Lung (tissue), 12 donors: ENCODE measurements around the gene NAP1L1. TPM values are rescaled to one million over a fixed set of nuclear protein-coding genes. Genes with fewer than 3 reads are reported as not detected.

Experiments
- ATAC-seq: fragments of 200-7000 bp; cut with Tn5 transposase; one replicate; pipeline ENCODE4 v1.9.1; 2020; ENCODE audit warnings: moderate number of reproducible peaks; ENCODE audit not compliant: insufficient read depth, low FRiP score
- DNase-seq, 3 donors: peaks; one replicate each; pipeline ENCODE4 v3.0.0-alpha.2; 2013 to 2017
- H3K27ac ChIP-seq, 2 donors: one replicate each; pipeline ENCODE4 v1.5.1; 2013; ENCODE audit warnings: mild to moderate bottlenecking in 2 of 2, moderate library complexity in 2 of 2, control low read depth in 1 of 2, inconsistent platforms in 1 of 2, low read depth in 1 of 2, low read length in 1 of 2
- H3K27me3 ChIP-seq, 3 donors: one replicate each; pipeline ENCODE4 v1.5.1; 2013; ENCODE audit warnings: low read length in 2 of 3; ENCODE audit not compliant: control insufficient read depth in 3 of 3, insufficient read depth in 3 of 3
- H3K36me3 ChIP-seq, 4 donors: one replicate each; pipeline ENCODE4 v1.5.1; 2013; ENCODE audit warnings: low read length in 4 of 4, mild to moderate bottlenecking in 1 of 4, moderate library complexity in 1 of 4; ENCODE audit not compliant: control insufficient read depth in 4 of 4, insufficient read depth in 4 of 4
- H3K4me1 ChIP-seq, 5 donors: one replicate each; pipeline ENCODE4 v1.5.1; 2013; ENCODE audit warnings: low read length in 5 of 5, mild to moderate bottlenecking in 2 of 5, moderate library complexity in 1 of 5; ENCODE audit not compliant: control insufficient read depth in 5 of 5, insufficient read depth in 5 of 5
- H3K4me3 ChIP-seq: one replicate; pipeline ENCODE4 v1.5.1; 2013; ENCODE audit warnings: mild to moderate bottlenecking, control low read depth, moderate library complexity
- H3K9ac ChIP-seq, 2 donors: one replicate each; pipeline ENCODE4 v1.5.1; 2013; ENCODE audit warnings: low read length in 2 of 2, control low read depth in 1 of 2; ENCODE audit not compliant: insufficient read depth in 1 of 2
- H3K9me3 ChIP-seq, 4 donors: one replicate each; pipeline ENCODE4 v1.5.1; 2013; ENCODE audit warnings: low read length in 3 of 4, mild to moderate bottlenecking in 1 of 4, moderate library complexity in 1 of 4; ENCODE audit not compliant: control insufficient read depth in 4 of 4, insufficient read depth in 3 of 4
- CTCF ChIP-seq: IDR thresholded peaks from 2 replicates; pipeline ENCODE4 v1.5.1; 2012; ENCODE audit warnings: mild to moderate bottlenecking; ENCODE audit errors: control extremely low read depth, extremely low read depth
- WGBS, 2 donors: extraction: QIAGEN DNeasy Blood & Tissue Kit; methylation state at CpG; one replicate each; pipeline ENCODE4 v1.1.7; 2013; 5-methylcytosine and 5-hydroxymethylcytosine counted together
- polyA plus RNA-seq, 2 donors: library from polyadenylated mRNA; stranded (reverse); fragments of 200-250 nt; gene quantifications; one replicate each; pipeline ENCODE4 v1.2.1, GENCODE V29; 2013
- total RNA-seq, 2 donors: library from RNA; depleted of rRNA in 1 of 2; stranded (reverse); fragments of >200 nt in 1 of 2; gene quantifications; one replicate each; pipeline ENCODE4 v1.2.1, GENCODE V29; 2014 to 2021
- donor health status: control.
- donor health status: control.
- donor health status: Bipolar disorder and iron deficiency.
- donor health status: healthy.
- donor health status: DM: yes; HTN: yes; CAD: no.

NAP1L1 gene
- total and polyA plus RNA-seq, 4 donors, result 268 to 515 (median 322) TPM

DNA sequence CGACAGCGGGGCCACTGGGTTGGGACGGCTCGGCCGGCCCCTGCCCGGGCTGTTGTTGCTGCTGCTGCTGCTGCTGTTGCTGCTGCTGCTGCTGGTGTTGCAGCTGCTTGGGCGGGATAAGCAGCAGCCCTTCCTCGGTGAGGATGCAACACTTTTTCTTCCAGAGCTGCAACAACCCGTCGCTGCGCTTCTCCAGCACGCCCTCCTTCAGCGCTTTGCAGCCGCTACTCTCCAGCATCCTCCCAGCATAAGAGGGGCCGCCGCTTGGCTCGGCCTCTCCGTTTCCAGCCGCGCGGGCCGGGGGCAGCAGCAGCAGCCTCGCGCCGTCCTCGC, 53.4 kb downstream of the NAP1L1 start:
- H3K9me3 ChIP-seq, result no peaks in the 10 kb centered on the region
- H3K4me1 ChIP-seq, result peaks cover 2 to 51% (median 22%) of the 10 kb centered on the region in 5 donors
- no peaks in the 10 kb centered on the region for H3K27me3 ChIP-seq
- DNase-seq, result no peak
- WGBS, 2 donors, result 0% methylated on average over 26 of the region's 26 CpGs
- TF ChIP-seq CTCF, result no peak
- H3K9ac ChIP-seq, result peak overlapping the region; percentile 70 to 99
- peak overlapping the region; percentile 83 for H3K4me3 ChIP-seq
- ATAC-seq, result no peak
- H3K27ac ChIP-seq, result peak overlapping the region; percentile 94 to 97
- peaks cover 0 to 44% (median 7%) of the 10 kb centered on the region in 4 donors for H3K36me3 ChIP-seq

DNA sequence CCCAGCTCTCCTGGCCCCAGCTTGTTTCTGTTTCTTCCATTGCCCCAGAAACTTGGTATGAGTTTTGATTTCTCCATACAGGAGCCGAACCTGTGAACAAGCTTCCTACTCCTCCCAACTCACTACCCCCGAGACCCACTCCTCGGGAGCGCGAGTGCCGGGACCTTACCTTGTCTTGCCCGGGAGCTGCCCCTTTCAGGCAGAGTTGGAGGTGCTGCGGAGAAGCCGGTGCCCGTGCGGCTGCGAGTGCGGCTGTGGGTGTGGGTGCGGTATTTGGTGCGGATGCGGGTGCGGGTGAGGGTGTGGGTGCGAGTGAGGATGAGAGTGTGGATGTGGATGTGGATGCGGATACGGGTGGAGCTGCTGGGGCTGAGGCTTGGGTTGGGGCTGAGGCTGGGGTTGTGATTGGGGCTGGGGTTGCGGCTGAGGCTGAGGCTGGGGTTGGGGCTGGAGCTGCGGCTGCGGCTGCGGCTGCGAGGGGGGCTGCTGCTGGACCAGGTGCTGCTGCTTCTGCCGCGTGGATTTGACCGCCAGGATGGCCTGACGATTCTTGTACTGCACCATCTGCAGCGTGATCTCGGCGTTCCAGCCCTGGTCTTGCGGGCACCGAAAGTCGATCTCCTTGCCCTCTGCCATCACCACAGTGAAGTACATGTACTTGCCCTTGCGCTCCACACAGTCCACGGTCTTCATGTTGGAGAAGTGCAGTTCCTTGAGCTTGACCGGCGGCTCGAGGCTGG, 54.0 kb downstream of the NAP1L1 start:
- H3K27ac ChIP-seq, result peak overlapping the region; percentile 94 to 97
- DNase-seq (peak in 2 of 3 donors; percentile 40 to 52), ATAC-seq (peak; percentile 1)
- peak overlapping the region; percentile 70 to 99 for H3K9ac ChIP-seq
- H3K4me3 ChIP-seq, result peak overlapping the region; percentile 83
- H3K36me3 ChIP-seq, result peaks cover 0 to 44% (median 7%) of the 10 kb centered on the region in 4 donors
- H3K27me3 ChIP-seq, result no peaks in the 10 kb centered on the region
- no peaks in the 10 kb centered on the region for H3K9me3 ChIP-seq
- no peak for TF ChIP-seq CTCF
- WGBS, 2 donors, result 1% methylated on average over 37 to 40 of the region's 40 CpGs
- peaks cover 2 to 50% (median 22%) of the 10 kb centered on the region in 5 donors for H3K4me1 ChIP-seq

DNA sequence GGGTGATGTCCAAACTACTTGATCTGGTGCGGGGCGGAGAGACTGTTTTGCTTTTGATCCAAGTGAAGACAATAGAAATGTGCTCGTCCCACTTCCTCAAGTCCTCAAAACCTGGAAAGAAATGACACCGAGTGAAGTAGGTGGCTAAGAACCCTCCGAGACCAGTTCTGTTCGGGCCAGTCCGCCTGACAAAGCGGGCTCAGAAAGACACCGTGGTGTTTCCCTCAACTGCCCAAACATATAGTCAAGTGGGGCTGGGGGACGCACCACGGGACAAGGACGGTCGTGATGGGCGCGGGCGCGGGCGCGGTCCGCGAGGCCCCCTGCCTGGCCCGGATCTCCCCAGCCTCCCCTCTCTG, 54.5 kb downstream of the NAP1L1 start:
- WGBS, 2 donors, result 3 to 4% methylated on average over 19 to 22 of the region's 22 CpGs
- TF ChIP-seq CTCF, result no peak
- Histone ChIP-seq H3K9me3 (no peaks in the 10 kb centered on the region), H3K27ac (peak overlapping the region; percentile 94 to 97), H3K27me3 (no peaks in the 10 kb centered on the region), H3K9ac (peak overlapping the region; percentile 67 to 99), H3K4me1 (peaks cover 2 to 45% (median 21%) of the 10 kb centered on the region in 5 donors), H3K36me3 (peaks cover 0 to 44% (median 7%) of the 10 kb centered on the region in 4 donors), H3K4me3 (peak overlapping the region; percentile 83)
- peak; percentile 52 to 67 (median 63) for DNase-seq
- no peak for ATAC-seq
